C4-2B (cell line): ENCODE measurements around the gene SEC22C.

ENCODE experiments used
- CTCF ChIP-seq: fragments of 450-650 bp; conservative IDR thresholded peaks from 2 replicates; pipeline ENCODE4 v1.5.1; 2017; ENCODE audit warnings: mild to moderate bottlenecking
- ZFX ChIP-seq: fragments of 450-650 bp; IDR thresholded peaks from 2 replicates; pipeline ENCODE4 v1.6.1; 2017

DNA sequence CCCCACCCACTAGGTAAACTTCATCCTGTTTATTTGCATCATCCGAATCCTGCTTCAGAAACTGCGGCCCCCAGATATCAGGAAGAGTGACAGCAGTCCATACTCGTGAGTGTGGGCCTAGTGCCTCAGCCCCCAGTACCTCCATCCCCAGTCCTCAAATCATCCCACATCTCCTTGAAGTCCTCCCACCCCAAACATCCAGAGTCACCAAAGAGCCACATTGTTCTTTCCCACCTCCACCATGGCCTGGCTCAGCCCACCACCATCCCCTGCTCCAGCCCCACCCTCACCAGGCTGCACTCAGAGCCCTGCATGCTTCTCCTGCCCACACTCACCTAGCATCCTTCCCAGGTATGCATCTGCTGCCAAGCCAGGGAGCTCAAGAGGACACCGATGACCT, 49.5 kb downstream of the SEC22C start:
- no peak for TF ChIP-seq ZFX
- no peak for TF ChIP-seq CTCF
